ENCODE data around the gene TEX101. TPM values are rescaled to one million over a fixed set of nuclear protein-coding genes. Genes with fewer than 3 reads are reported as not detected.

TEX101 gene
- total RNA-seq, 1 donor from 2014 or later, result not detected

DNA sequence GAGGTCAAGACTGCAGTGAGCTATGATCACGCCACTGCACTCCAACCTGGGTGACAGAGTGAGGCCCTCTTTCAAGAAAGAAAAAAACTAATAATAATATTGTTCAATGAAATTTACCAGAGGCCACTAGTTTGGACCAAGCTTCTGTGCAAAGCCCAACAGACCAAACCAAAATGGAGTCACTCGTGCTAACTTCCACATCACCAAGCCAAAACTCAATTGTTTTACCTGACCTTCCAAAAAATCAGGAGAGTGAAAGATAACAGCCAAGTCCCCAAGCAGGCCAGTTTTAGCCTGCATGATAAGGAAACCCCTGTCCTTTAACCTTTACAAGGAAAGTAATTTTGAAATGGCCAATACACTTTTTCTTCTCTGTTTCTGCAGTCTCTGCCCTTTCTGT is 30.7 kb downstream of the TEX101 start:
- intact Hi-C loops (cut with micrococcal nuclease), result loop anchor here (5.0 kb wide), 1 partner anchor 152 kb away; the partner anchor contains the start of genes IRGQ and ZNF576

DNA sequence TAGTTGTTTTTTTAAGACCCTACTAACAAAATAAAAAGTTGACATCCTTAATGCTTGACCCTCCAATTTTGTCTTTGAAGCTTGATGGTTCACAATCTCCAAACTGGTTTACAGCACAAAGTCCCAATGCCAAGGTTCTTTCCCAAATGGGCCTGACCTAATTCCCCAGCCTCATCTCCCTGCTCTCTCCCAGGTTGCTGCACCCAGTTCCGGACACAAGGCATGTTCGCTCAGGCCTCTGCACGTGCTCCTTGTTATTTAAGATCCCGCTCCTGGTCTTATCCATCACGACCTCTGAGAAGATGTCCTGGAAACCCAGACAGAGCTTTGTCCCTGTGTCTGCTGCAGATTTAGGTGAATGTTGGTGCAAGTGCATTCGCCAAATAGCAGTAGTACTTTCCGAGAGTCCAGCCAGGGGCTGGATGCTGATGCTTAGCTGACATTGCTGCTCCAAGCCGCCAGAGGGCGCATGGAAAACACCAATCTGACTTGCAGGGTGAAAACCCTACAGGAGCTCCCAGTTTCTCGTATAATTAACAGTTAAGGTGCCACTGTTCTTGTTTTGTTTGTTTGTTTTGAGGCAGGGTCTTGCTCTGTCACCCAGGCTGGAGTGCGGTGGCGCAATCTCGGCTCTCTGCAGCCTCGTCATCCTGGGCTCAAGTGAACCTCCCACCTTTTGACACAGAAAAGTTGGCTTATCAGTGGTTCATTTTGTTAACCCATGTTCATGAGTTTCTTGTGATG is 32.2 kb downstream of the TEX101 start:
- intact Hi-C loops (cut with micrococcal nuclease), result loop anchor here (1.0 to 5.0 kb wide), 4 partner anchors 16 to 150 kb away; partner anchors contain the start of genes IRGQ, PHLDB3 and ZNF576

DNA sequence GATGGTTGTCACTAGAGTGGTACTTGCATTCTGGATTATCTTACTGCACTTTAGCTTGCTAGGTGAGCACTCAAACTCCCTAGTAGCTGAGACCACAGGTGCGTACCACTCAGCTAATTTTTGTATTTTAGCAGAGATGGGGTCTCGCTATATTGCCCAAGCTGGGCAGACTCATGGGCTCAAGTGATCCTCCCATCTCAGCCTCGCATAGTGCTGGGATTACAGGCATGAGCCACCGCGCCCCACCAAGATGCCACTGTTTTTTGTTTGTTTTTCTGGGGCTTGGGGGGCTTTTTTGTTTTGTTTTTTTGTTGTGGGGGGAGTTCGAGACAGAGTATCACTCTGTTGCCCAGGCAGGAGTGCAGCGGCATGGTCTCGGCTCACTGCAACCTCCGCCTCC is 33.0 kb downstream of the TEX101 start:
- intact Hi-C loops (cut with micrococcal nuclease), result loop anchor here (1.0 to 5.0 kb wide), 4 partner anchors 16 to 150 kb away; partner anchors contain the start of genes IRGQ, PHLDB3 and ZNF576

DNA sequence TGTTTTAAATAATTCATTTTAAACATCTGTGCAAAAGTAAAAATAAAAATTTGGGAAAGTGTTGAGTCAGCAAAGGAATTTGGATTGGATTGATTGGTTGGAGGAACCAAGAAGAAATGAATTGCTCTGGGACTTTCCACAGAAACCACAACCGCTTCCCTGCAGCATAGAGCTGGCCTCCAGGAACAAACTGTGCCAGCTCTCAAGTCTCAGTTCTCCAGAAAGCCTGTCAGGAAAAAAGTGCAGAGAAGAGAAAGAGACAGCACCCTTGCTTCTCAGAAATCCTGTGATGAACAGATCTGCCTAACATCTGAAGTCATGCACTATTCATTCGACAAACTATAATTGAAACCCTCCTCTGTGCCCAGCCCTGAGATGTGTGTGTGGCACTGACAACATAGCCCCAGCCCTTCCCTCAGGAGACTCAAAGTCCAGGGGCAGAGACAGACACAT is 35.9 kb downstream of the TEX101 start:
- intact Hi-C loops (cut with micrococcal nuclease), result no loop called here

DNA sequence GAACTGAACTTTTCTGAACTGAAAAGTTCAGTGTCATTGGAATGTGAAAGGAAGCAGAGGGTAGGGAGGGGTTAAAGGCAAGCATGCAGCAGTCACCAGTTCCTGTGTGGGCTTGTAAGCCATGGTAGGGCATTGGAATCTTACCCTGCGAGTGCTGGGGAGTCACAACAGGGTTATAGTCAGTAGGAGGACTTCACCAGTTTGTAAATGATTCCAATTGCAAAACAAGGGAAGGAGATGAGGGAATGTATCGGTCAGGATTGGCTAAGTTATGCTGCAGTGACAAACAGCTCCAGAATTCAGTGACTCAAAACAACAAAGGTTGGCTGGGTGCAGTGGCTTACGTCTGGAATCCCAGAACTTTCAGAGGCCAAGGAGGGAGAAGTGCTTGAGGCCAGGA is 37.9 kb downstream of the TEX101 start:
- intact Hi-C loops (cut with micrococcal nuclease), result no loop called here

GRCh38 chr19:43454031-43454430 is 39.3 kb downstream of the TEX101 start:
- intact Hi-C loops (cut with micrococcal nuclease), result no loop called here

DNA sequence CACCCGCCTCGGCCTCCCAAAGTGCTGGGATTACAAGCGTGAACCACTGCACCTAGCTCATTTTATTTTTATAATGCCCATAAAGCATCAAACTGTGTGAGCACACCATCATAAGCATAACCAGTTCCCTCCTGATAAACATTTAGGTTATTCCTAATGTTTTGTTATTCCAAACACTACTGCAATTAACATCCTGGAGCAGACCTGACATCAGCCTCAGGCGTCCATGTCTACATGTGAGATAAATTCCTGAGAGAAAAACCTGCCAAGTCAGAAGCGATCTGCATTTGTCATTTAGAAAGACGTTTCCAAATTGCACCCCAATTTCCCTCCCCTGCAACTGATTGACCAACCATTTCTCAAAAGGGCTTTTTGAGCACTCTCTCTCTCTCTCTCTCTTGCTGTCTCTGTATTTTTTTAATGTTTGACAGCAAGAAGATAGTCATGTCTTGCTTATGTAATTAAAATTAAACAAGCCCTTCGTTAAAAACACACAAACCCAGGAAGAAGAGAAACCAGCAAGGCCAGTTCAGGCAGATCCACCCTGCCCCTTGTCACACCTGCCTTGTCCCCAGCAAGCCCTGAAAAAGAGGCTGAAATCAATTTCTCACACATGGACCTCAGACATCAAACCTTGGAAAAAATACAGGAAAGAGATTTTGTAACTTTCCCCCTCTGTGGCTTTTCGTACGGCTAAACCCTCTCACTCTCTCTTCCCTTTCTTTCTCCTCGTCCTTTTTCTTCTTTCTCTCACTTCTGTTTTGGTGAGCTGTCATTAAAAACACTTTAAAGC is 40.8 kb downstream of the TEX101 start:
- intact Hi-C loops (cut with micrococcal nuclease), result no loop called here

DNA sequence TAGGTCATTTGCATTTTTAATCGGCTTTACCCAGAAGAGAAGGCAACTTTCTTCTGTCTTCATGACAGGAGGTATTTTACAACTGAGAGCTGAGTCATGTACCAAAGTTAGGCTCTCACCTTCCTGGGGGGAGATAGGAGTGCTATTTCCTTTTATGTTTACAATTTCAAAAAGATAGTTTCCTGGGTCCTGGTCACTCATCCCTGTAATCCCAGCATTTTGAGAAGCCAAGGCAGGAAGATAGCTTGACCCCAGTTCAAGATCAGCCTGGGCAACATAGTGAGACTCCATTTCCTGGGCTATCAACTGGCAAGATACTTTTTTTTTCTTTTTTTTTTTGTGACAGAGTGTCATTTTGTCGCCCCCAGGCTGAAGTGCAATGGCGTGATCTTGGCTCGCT is 43.1 kb downstream of the TEX101 start:
- intact Hi-C loops (cut with micrococcal nuclease), result no loop called here

- intact Hi-C loops (cut with micrococcal nuclease), result loop anchor here (5.0 to 10.0 kb wide), 2 partner anchors 137 to 324 kb away; partner anchors contain the start of genes IRGQ, KCNN4 and ZNF576
Measured at GRCh38 chr19:43460362-43461016, 45.8 kb downstream of the TEX101 start.

- intact Hi-C loops (cut with micrococcal nuclease), result loop anchor here (5.0 to 10.0 kb wide), 2 partner anchors 136 to 323 kb away; partner anchors contain the start of genes IRGQ, KCNN4 and ZNF576
Measured at GRCh38 chr19:43461303-43461702, 46.6 kb downstream of the TEX101 start.

DNA sequence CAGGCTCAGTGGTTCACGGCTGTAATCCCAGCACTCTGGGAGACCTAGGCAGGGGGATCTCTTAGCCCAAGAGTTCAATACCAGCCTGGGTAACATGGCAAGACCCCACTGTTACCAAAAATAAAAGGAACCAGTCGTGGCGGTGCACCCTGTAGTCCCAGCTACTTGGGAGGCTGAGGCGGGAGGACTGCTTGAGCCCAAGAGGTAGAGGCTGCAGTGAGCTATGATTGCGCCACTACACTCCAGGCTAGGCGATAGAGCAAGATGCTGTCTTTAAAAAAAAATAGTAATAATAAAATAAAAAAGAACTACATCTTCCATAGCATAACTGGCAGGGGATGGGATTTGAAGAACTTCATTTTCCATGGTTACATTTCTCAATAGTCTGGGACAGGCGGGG is 47.7 kb downstream of the TEX101 start:
- intact Hi-C loops (cut with micrococcal nuclease), result loop anchor here (5.0 to 10.0 kb wide), 2 partner anchors 135 to 322 kb away; partner anchors contain the start of genes IRGQ, KCNN4 and ZNF576

DNA sequence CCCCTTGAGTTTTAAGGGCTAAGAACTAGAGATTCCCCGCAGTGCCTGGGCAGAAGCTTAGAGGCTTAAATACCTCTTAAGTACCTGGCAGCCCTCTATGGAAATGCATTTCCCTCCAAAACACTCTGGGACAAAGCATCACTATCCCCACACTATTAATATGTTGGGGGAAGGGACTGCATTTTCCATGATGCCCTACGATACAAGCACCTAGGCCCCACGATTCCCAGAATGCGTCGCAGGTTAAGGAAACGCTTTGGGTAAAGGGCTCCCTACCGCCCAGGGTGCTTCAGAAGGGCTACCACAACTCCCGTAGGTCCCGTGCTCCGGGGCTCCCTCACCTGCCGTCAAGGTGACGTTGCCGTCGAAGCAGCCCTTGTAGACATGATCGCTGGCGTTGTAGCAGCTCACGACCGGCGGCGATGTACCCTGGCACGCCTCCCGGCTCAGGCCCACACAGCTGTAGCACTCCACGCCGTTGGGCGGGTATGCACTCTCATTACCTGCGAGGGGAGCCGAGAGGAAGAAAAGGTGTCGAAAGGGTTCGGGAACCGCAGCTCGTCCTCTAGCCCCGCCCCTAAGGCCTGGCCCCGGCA is 48.2 kb downstream of the TEX101 start:
- intact Hi-C loops (cut with micrococcal nuclease), result loop anchor here (1.0 to 10.0 kb wide), 8 partner anchors 12 to 322 kb away; partner anchors contain the start of genes IRGQ, KCNN4, PHLDB3 and ZNF576

GRCh38 chr19:43463381-43464133 is 48.9 kb downstream of the TEX101 start:
- intact Hi-C loops (cut with micrococcal nuclease), result loop anchor here (1.0 to 10.0 kb wide), 8 partner anchors 12 to 321 kb away; partner anchors contain the start of genes IRGQ, KCNN4, PHLDB3 and ZNF576

DNA sequence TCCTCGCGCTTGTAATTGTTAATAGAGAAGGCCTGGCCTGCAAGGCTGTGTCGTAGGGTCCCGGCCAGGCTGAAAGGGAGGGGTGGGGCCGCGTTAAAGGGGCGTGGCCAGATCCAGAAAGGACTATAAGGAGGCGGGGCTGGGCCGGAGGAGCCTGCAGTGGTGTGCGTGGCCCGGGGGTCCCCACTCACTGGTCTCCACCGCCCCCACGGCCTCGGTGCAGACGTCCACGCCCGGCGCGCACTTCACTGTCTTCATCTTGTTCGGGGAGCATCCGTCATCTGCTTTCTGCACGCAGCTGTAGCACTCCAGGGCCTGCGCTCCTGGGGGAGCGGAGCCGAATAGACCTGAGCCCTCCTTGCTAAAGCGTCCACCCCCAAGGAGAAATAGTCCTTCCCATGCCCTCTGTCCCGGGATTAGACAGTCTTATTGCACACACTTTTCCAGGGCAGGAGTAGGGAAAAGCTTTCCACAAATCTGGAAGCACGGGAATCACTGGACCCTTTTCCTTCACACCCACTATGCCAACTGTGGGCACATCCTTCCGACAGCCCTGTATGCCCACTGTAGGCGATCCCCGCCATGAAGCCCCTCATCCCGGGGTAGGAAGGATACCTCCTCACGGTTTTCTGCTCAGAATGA is 49.6 kb downstream of the TEX101 start:
- intact Hi-C loops (cut with micrococcal nuclease), result loop anchor here (5.0 to 10.0 kb wide), 2 partner anchors 133 to 321 kb away; partner anchors contain the start of genes IRGQ, KCNN4 and ZNF576

DNA sequence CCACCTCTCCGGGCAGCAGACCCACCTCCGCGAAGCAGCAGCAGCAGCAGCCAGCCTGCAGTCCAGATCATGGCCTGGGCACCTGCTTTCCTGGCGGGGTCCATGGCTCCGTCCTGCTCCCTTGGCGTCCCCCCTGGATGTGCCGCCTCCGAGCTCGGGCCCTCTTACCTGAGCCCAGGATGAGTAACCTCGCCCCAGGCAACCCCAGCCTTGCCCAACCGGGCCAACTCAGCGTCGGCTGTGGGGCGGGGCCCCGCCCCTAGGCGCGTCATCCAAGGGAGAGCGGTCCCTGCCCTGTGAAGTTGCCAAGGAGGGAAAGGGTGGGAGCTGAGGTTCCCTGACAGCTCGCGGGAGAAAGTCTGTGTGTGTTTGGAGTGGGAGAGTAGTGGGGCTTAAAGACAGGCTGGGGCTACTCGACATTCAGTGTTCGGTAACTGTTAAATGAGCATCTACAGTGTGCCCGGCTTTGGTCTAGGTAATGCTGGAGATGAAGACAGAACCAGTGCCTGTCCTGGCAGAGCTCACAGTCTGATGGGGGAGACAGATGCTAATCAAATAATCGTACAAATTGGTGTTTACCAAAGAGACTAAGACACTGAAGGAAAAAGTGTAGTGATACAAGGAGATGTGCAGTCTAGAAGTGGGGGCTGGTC is 50.9 kb downstream of the TEX101 start, which contains the start of gene LYPD3:
Gene LYPD3, minus strand, starts transcription at position 141 of the 653 bp plus-strand sequence. Its CDS starts 37 bp downstream, at position 104.
- intact Hi-C loops (cut with micrococcal nuclease), result loop anchor here (10.0 kb wide), 1 partner anchor 319 kb away; the partner anchor contains the start of gene KCNN4

DNA sequence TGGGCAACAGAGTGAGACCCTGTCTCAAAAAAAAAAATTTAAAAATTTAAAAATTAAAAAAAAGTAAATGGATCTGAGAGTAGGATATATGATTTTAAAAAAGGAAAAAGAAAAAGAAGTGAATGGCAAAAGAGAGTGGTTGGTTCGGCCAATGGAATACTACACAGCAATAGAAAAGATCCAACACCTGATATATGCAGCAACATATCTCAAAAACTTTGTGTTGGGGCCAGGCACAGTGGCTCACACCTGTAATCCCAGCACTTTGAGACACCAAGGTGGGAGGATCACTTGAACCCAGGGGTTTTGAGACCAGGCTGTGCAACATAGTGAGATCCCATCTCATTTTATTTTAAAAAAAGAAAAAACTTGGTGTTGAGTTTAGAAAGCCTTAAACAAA is 52.1 kb downstream of the TEX101 start:
- intact Hi-C loops (cut with micrococcal nuclease), result loop anchor here (10.0 kb wide), 1 partner anchor 318 kb away; the partner anchor contains the start of gene KCNN4

GRCh38 chr19:43467276-43467675 is 52.6 kb downstream of the TEX101 start:
- intact Hi-C loops (cut with micrococcal nuclease), result loop anchor here (10.0 kb wide), 1 partner anchor 318 kb away; the partner anchor contains the start of gene KCNN4

GRCh38 chr19:43467730-43468129 is 53.0 kb downstream of the TEX101 start:
- intact Hi-C loops (cut with micrococcal nuclease), result loop anchor here (10.0 kb wide), 1 partner anchor 317 kb away; the partner anchor contains the start of gene KCNN4
